ENCODE results near the gene RARB.

DNA sequence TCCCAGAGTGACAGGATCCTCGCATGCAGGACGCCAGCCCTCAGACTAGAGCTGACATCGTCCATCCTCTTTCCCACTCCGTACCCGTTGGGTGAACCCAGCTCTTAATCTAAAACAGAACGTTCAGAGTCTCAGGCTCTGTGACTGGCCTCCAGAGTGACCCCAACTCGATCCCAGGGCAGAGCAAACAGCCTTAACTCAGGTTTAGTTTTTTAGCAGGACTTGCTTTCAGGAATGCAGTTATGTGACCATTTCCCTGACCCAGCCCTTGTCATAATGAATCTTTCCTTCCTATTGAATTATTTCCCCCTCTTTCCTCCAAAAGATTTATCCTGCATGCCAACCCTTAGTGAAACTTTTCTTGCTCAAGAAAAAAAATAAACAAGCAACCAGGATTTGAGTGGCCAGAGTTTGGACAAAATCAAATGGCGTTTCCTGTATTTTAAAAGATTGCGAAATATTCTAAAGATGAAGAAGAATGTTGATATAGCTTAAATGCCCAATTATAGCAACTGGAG is 47.8 kb upstream of the RARB start:
- no peak for TF ChIP-seq CTCF (IDR thresholded peaks at IDR 0.05)
- no peak for TF ChIP-seq ZFX (IDR thresholded peaks at IDR 0.05; ENCODE audit: borderline replicate concordance)

All from 22Rv1 (cell line).